HG02938 (cell line): Measurements from ENCODE around the gene FAM241B.

ENCODE experiments used
- ATAC-seq: cut with Tn5 transposase; IDR thresholded peaks from one replicate; pipeline ENCODE4 v1.9.1; 2021; ENCODE audit warnings: mild to moderate bottlenecking, moderate library complexity; ENCODE audit not compliant: unreplicated experiment

FAM241B gene

GRCh38 chr10:69647819-69648218 is 17.8 kb downstream of the FAM241B start:
- ATAC-seq: no peak

- ATAC-seq: no peak
These were observed 18.4 kb downstream of the FAM241B start for GRCh38 chr10:69648461-69648860.

GRCh38 chr10:69649786-69650550 is 19.9 kb downstream of the FAM241B start:
- no peak for ATAC-seq

- ATAC-seq: no peak
These were observed 20.7 kb downstream of the FAM241B start for GRCh38 chr10:69650589-69651261.

- no peak for ATAC-seq
These were observed 21.3 kb downstream of the FAM241B start for GRCh38 chr10:69651362-69651761.

- no peak for ATAC-seq
These were observed 22.2 kb downstream of the FAM241B start for GRCh38 chr10:69652111-69652856.

GRCh38 chr10:69652857-69653199 is 22.8 kb downstream of the FAM241B start:
- no peak for ATAC-seq

- no peak for ATAC-seq
These were observed 23.5 kb downstream of the FAM241B start for GRCh38 chr10:69653561-69653960.

- ATAC-seq: no peak
These were observed 25.2 kb downstream of the FAM241B start for GRCh38 chr10:69655124-69655867.

- ATAC-seq: no peak
These were observed 26.0 kb downstream of the FAM241B start for GRCh38 chr10:69655868-69656555.

GRCh38 chr10:69656742-69657269 is 26.8 kb downstream of the FAM241B start:
- ATAC-seq: no peak

GRCh38 chr10:69657430-69657829 is 27.4 kb downstream of the FAM241B start:
- ATAC-seq: no peak

- no peak for ATAC-seq
These were observed 27.8 kb downstream of the FAM241B start for GRCh38 chr10:69657866-69658265.

- ATAC-seq: no peak
These were observed 29.4 kb downstream of the FAM241B start for GRCh38 chr10:69659241-69660038.

- ATAC-seq: no peak
These were observed 30.2 kb downstream of the FAM241B start for GRCh38 chr10:69660296-69660695.

GRCh38 chr10:69661414-69662172 is 31.5 kb downstream of the FAM241B start:
- ATAC-seq: no peak

GRCh38 chr10:69662173-69662877 is 32.3 kb downstream of the FAM241B start:
- ATAC-seq: no peak

- ATAC-seq: no peak
These were observed 32.9 kb downstream of the FAM241B start for GRCh38 chr10:69662901-69663300.
